Measurements from ENCODE around the gene FAM168A. TPM values are rescaled to one million over a fixed set of nuclear protein-coding genes. Genes with fewer than 3 reads are reported as not detected.

FAM168A gene
- total RNA-seq, 4 donors from 2014 or later = 22.2 to 35.7 (median 30.4) TPM

GRCh38 chr11:73640592-73640991 lies 42.7 kb upstream of the FAM168A start:
- TF ChIP-seq POLR2A (IDR thresholded peaks at IDR 0.05) (no peak), CTCF (IDR thresholded peaks at IDR 0.05) (no peak)
- Histone ChIP-seq H3K9me3 (no peaks in the 10 kb centered on the region), H3K36me3 (no peaks in the 10 kb centered on the region), H3K27ac (no peak overlapping the region), H3K4me3 (no peak overlapping the region), H3K27me3 (no peaks in the 10 kb centered on the region), H3K4me1 (no peaks in the 10 kb centered on the region)
- no peak for DNase-seq

GRCh38 chr11:73637012-73637411 lies 39.1 kb upstream of the FAM168A start:
- no peaks in the 10 kb centered on the region for H3K36me3 ChIP-seq
- DNase-seq = no peak
- no peak overlapping the region for H3K27ac ChIP-seq
- no peak for TF ChIP-seq POLR2A (IDR thresholded peaks at IDR 0.05)
- TF ChIP-seq CTCF (IDR thresholded peaks at IDR 0.05) = no peak
- no peaks in the 10 kb centered on the region for H3K9me3 ChIP-seq
- H3K4me3 ChIP-seq = no peak overlapping the region
- no peaks in the 10 kb centered on the region for H3K27me3 ChIP-seq
- no peaks in the 10 kb centered on the region for H3K4me1 ChIP-seq

GRCh38 chr11:73636249-73636648 lies 38.3 kb upstream of the FAM168A start:
- no peak for DNase-seq
- no peak overlapping the region for H3K27ac ChIP-seq
- no peaks in the 10 kb centered on the region for H3K36me3 ChIP-seq
- no peak for TF ChIP-seq POLR2A (IDR thresholded peaks at IDR 0.05)
- no peak for TF ChIP-seq CTCF (IDR thresholded peaks at IDR 0.05)
- H3K27me3 ChIP-seq = no peaks in the 10 kb centered on the region
- H3K4me1 ChIP-seq = no peaks in the 10 kb centered on the region
- no peaks in the 10 kb centered on the region for H3K9me3 ChIP-seq
- no peak overlapping the region for H3K4me3 ChIP-seq

GRCh38 chr11:73635721-73636120 lies 37.8 kb upstream of the FAM168A start:
- Histone ChIP-seq H3K9me3 (no peaks in the 10 kb centered on the region), H3K36me3 (no peaks in the 10 kb centered on the region), H3K4me1 (no peaks in the 10 kb centered on the region), H3K27ac (no peak overlapping the region), H3K27me3 (no peaks in the 10 kb centered on the region), H3K4me3 (no peak overlapping the region)
- no peak for DNase-seq
- no peak for TF ChIP-seq POLR2A (IDR thresholded peaks at IDR 0.05)
- TF ChIP-seq CTCF (IDR thresholded peaks at IDR 0.05) = no peak

- no peak for DNase-seq
- TF ChIP-seq CTCF (IDR thresholded peaks at IDR 0.05) (no peak), POLR2A (IDR thresholded peaks at IDR 0.05) (no peak)
- Histone ChIP-seq H3K27me3 (no peaks in the 10 kb centered on the region), H3K4me3 (no peak overlapping the region), H3K27ac (no peak overlapping the region), H3K36me3 (no peaks in the 10 kb centered on the region), H3K9me3 (no peaks in the 10 kb centered on the region), H3K4me1 (no peaks in the 10 kb centered on the region)
These were observed 36.1 kb upstream of the FAM168A start for GRCh38 chr11:73633999-73634398.

GRCh38 chr11:73632996-73633395 lies 35.1 kb upstream of the FAM168A start:
- no peak overlapping the region for H3K4me3 ChIP-seq
- DNase-seq = no peak
- TF ChIP-seq POLR2A (IDR thresholded peaks at IDR 0.05) = no peak
- no peak for TF ChIP-seq CTCF (IDR thresholded peaks at IDR 0.05)

More at GRCh38 chr11:73632996-73633395, 35.1 kb upstream of the FAM168A start:
- no peak overlapping the region for H3K27ac ChIP-seq
- H3K27me3 ChIP-seq = no peaks in the 10 kb centered on the region
- no peaks in the 10 kb centered on the region for H3K9me3 ChIP-seq
- H3K4me1 ChIP-seq = no peaks in the 10 kb centered on the region
- H3K36me3 ChIP-seq = no peaks in the 10 kb centered on the region

All from Peyer's patch (tissue), 4 donors.